MM.1S (cell line): ENCODE data around the gene BBC3.

Experiments used
- DNase-seq: peaks from one replicate; pipeline ENCODE4 v3.0.0-alpha.2; 2015
- H2AFZ ChIP-seq: fragments of 300-600 bp; sonication (generic); 2 replicates; pipeline ENCODE4 v1.6.0; 2016; ENCODE audit warnings: antibody characterized with exemption, low read length
- H3F3A ChIP-seq: fragments of 300-600 bp; sonication (generic); 2 replicates; pipeline ENCODE4 v1.6.1; 2016; ENCODE audit warnings: mild to moderate bottlenecking, antibody characterized with exemption, low read length, moderate library complexity, mixed read lengths; ENCODE audit not compliant: insufficient read depth
- H3K27ac ChIP-seq: fragments of 300-600 bp; sonication (generic); 2 replicates; pipeline ENCODE4 v1.5.1; 2016; ENCODE audit warnings: mild to moderate bottlenecking, low read length
- H3K27me3 ChIP-seq: fragments of 300-600 bp; sonication (generic); replicated peaks from 2 replicates; pipeline ENCODE4 v1.6.0; 2016; ENCODE audit warnings: low read length; ENCODE audit not compliant: insufficient read depth
- H3K36me3 ChIP-seq: fragments of 300-600 bp; sonication (generic); replicated peaks from 2 replicates; pipeline ENCODE4 v1.6.1; 2016; ENCODE audit warnings: mild to moderate bottlenecking, low read length, mixed read lengths; ENCODE audit not compliant: insufficient read depth
- H3K4me1 ChIP-seq: fragments of 300-600 bp; sonication (generic); 2 replicates; pipeline ENCODE4 v1.6.1; 2016; ENCODE audit warnings: low read length, mixed read lengths
- H3K4me2 ChIP-seq: fragments of 300-600 bp; sonication (generic); 2 replicates; pipeline ENCODE4 v1.6.0; 2016; ENCODE audit warnings: low read depth, low read length
- H3K4me3 ChIP-seq: fragments of 300-600 bp; sonication (generic); 2 replicates; pipeline ENCODE4 v1.5.1; 2016; ENCODE audit warnings: low read length, mixed read lengths
- H3K79me2 ChIP-seq: fragments of 300-600 bp; sonication (generic); 2 replicates; pipeline ENCODE4 v1.6.1; 2016; ENCODE audit warnings: mixed run types, low read length, mixed read lengths
- H3K9ac ChIP-seq: fragments of 300-600 bp; sonication (generic); 2 replicates; pipeline ENCODE4 v1.6.1; 2016; ENCODE audit warnings: low read length, mixed read lengths
- H3K9me2 ChIP-seq: fragments of 300-600 bp; sonication (generic); replicated peaks from 2 replicates; pipeline ENCODE4 v1.6.1; 2016; ENCODE audit warnings: mild to moderate bottlenecking, low read length, mixed read lengths; ENCODE audit not compliant: insufficient read depth
- H3K9me3 ChIP-seq: fragments of 300-600 bp; sonication (generic); replicated peaks from 2 replicates; pipeline ENCODE4 v1.6.1; 2016; ENCODE audit warnings: mild to moderate bottlenecking, low read length, mixed read lengths; ENCODE audit not compliant: insufficient read depth
- H4K20me1 ChIP-seq: fragments of 300-600 bp; sonication (generic); 2 replicates; pipeline ENCODE4 v1.6.1; 2016; ENCODE audit warnings: mild to moderate bottlenecking, low read length, moderate library complexity, mixed read lengths; ENCODE audit not compliant: insufficient read depth
- CTCF ChIP-seq: fragments of 300-600 bp; sonication (generic); IDR thresholded peaks from 2 replicates; pipeline ENCODE4 v1.5.1; 2016; ENCODE audit warnings: antibody characterized with exemption, low read length, mixed read lengths
- EZH2 ChIP-seq: fragments of 300-600 bp; sonication (generic); optimal IDR thresholded peaks from 2 replicates; pipeline ENCODE3; 2017; ENCODE audit warnings: low read depth, mild to moderate bottlenecking, antibody characterized with exemption, low read length, mixed read lengths
- EZH2phosphoT487 ChIP-seq: fragments of 300-600 bp; sonication (generic); IDR thresholded peaks from 2 replicates; pipeline ENCODE4 v1.6.1; 2018; ENCODE audit warnings: antibody characterized with exemption, low read length

The BBC3 gene

GRCh38 chr19:47231215-47232054, 436 bp upstream of the BBC3 start:
- TF ChIP-seq EZH2phosphoT487 = no peak
- TF ChIP-seq EZH2 = no peak
- no peak for TF ChIP-seq CTCF
- H3K79me2 ChIP-seq = peaks cover 8% of the 10 kb centered on the region; the same call in 1 of the 2 replicates
- DNase-seq = peak; percentile 86
- H3K4me3 ChIP-seq = peak overlapping the region; percentile 51; the same call in 1 of the 2 replicates
- H3K9me2 ChIP-seq = no peaks in the 10 kb centered on the region
- peak overlapping the region; percentile 49; the same call in 1 of the 2 replicates for H3K9ac ChIP-seq
- H4K20me1 ChIP-seq = no peaks in the 10 kb centered on the region
- H3K4me1 ChIP-seq = peaks cover 31% of the 10 kb centered on the region
- H3K9me3 ChIP-seq = no peaks in the 10 kb centered on the region
- peak overlapping the region; percentile 78 for H2AFZ ChIP-seq
- H3K4me2 ChIP-seq = peak overlapping the region; percentile 69
- H3K36me3 ChIP-seq = no peaks in the 10 kb centered on the region
- peaks cover 44% of the 10 kb centered on the region for H3F3A ChIP-seq
- H3K27ac ChIP-seq = peak overlapping the region; percentile 27; the same call in 1 of the 2 replicates
- H3K27me3 ChIP-seq = no peaks in the 10 kb centered on the region

GRCh38 chr19:47230054-47230920, 712 bp downstream of the BBC3 start:
- Histone ChIP-seq H2AFZ (peak overlapping the region; percentile 70), H3K4me3 (peak overlapping the region; percentile 96), H4K20me1 (no peaks in the 10 kb centered on the region), H3K9ac (peak overlapping the region; percentile 83), H3K4me2 (peak overlapping the region; percentile 98), H3F3A (peaks cover 47% of the 10 kb centered on the region), H3K36me3 (no peaks in the 10 kb centered on the region), H3K27ac (peak overlapping the region; percentile 66; the same call in 1 of the 2 replicates), H3K4me1 (peaks cover 36% of the 10 kb centered on the region), H3K9me2 (no peaks in the 10 kb centered on the region), H3K27me3 (no peaks in the 10 kb centered on the region), H3K9me3 (no peaks in the 10 kb centered on the region), H3K79me2 (peaks cover 10% of the 10 kb centered on the region; the same call in 1 of the 2 replicates)
- no peak for TF ChIP-seq EZH2phosphoT487
- TF ChIP-seq CTCF = peak; percentile 58
- peak; percentile 68 for DNase-seq

- Histone ChIP-seq H3K27ac (peak overlapping the region; percentile 22; the same call in 1 of the 2 replicates), H2AFZ (peak overlapping the region; percentile 5; the same call in 1 of the 2 replicates), H3K79me2 (peaks cover 12% of the 10 kb centered on the region; the same call in 1 of the 2 replicates), H3K4me2 (peak overlapping the region; percentile 98), H3K9ac (peak overlapping the region; percentile 71), H3F3A (peaks cover 47% of the 10 kb centered on the region), H3K27me3 (no peaks in the 10 kb centered on the region), H4K20me1 (no peaks in the 10 kb centered on the region), H3K4me1 (peaks cover 36% of the 10 kb centered on the region), H3K9me2 (no peaks in the 10 kb centered on the region), H3K9me3 (no peaks in the 10 kb centered on the region), H3K4me3 (peak overlapping the region; percentile 83), H3K36me3 (no peaks in the 10 kb centered on the region)
- peak; percentile 37 for DNase-seq
- no peak for TF ChIP-seq EZH2
- TF ChIP-seq CTCF = no peak
- TF ChIP-seq EZH2phosphoT487 = no peak
Observed at GRCh38 chr19:47229676-47230053, 1.3 kb downstream of the BBC3 start.
